Endothelial cell of umbilical vein (primary cell): Measurements from ENCODE around the gene ZNF609. TPM values are rescaled to one million over a fixed set of nuclear protein-coding genes. Genes with fewer than 3 reads are reported as not detected.
A peak's percentile ranks its signal among the peaks of the same experiment; 100 is the strongest.

Experiments used
- BruUV-seq: library from RNA; stranded (reverse); fragments of 400-500 nt; replicated peaks from 2 replicates; lab custom pipeline; 2021; lab: Mats Ljungman, UMichigan
- CTCF ChIA-PET: fragments of 300-600, 350-600 bp; sonication (Branson Sonifier 250); formaldehyde crosslinking; loops from one replicate; lab custom pipeline; 2021; ENCODE audit warnings: antibody characterized with exemption, inconsistent platforms; lab: Charles Lee
- POLR2A ChIA-PET: fragments of 300-600, 350-600 bp; sonication (Branson Sonifier 250); formaldehyde crosslinking; loops from one replicate; lab custom pipeline; 2021; ENCODE audit warnings: antibody characterized with exemption, inconsistent platforms; lab: Charles Lee
- DNase-seq: peaks from one replicate; pipeline ENCODE4 v3.0.0-alpha.2; 2011; ENCODE audit warnings: low read depth, low spot score
- FAIRE-seq: peaks from 2 replicates; lab custom pipeline; 2011; peaks lifted over from hg19 to GRCh38; lab: Jason Lieb, UNC
- H2AFZ ChIP-seq: 2 replicates; pipeline ENCODE4 v1.6.0; 2012; ENCODE audit warnings: low read depth, low read length, control low read depth, inconsistent platforms
- H3K27ac ChIP-seq: 2 replicates; pipeline ENCODE4 v1.5.1; 2011; ENCODE audit warnings: low read depth, mild to moderate bottlenecking, control low read depth, low read length, moderate library complexity; ENCODE audit not compliant: insufficient read depth
- H3K27me3 ChIP-seq, 2 experiments: 2 replicates each; pipeline versions ENCODE4 v1.6.0 to v1.6.1; 2011; ENCODE audit warnings: low read length in 2 of 2, mixed read lengths in 1 of 2; ENCODE audit not compliant: control insufficient read depth in 2 of 2, insufficient read depth in 2 of 2
- H3K36me3 ChIP-seq, 2 experiments: 2 replicates in 1 of 2; 3 replicates in 1 of 2; pipeline ENCODE4 v1.5.1; 2011; ENCODE audit warnings: low read length in 2 of 2, mild to moderate bottlenecking in 1 of 2, moderate library complexity in 1 of 2; ENCODE audit not compliant: control insufficient read depth in 2 of 2, insufficient read depth in 2 of 2; ENCODE audit errors: extremely low read depth in 1 of 2
- H3K4me1 ChIP-seq: 3 replicates; pipeline ENCODE4 v1.5.1; 2011; ENCODE audit warnings: mild to moderate bottlenecking, low read length; ENCODE audit not compliant: control insufficient read depth, insufficient read depth; ENCODE audit errors: extremely low read depth
- H3K4me2 ChIP-seq: 2 replicates; pipeline ENCODE4 v1.6.1; 2011; ENCODE audit warnings: low read length, control low read depth, mixed read lengths; ENCODE audit not compliant: insufficient read depth
- H3K4me3 ChIP-seq, 3 experiments: fragments of 200-600 bp in 1 of 3; sonication (generic), shearing (Covaris generic) in 1 of 3; replicated peaks in 1 of 3; 2 replicates each; pipeline ENCODE4 v1.5.1; 2011 to 2016; ENCODE audit warnings: control low read depth in 3 of 3, low read length in 3 of 3, mild to moderate bottlenecking in 2 of 3, inconsistent platforms in 1 of 3, low read depth in 1 of 3, moderate library complexity in 1 of 3; ENCODE audit not compliant: insufficient read depth in 1 of 3
- H3K79me2 ChIP-seq: 2 replicates; pipeline ENCODE4 v1.6.0; 2012; ENCODE audit warnings: low read length, inconsistent platforms; ENCODE audit not compliant: control insufficient read depth, insufficient read depth
- H3K9ac ChIP-seq: replicated peaks from 2 replicates; pipeline ENCODE3; 2011; ENCODE audit warnings: low read length, control low read depth; ENCODE audit not compliant: insufficient read depth; ENCODE audit errors: extremely low read depth
- H3K9me1 ChIP-seq: replicated peaks from 3 replicates; pipeline ENCODE4 v1.6.0; 2011; ENCODE audit warnings: mild to moderate bottlenecking, low read length; ENCODE audit not compliant: control insufficient read depth, insufficient read depth; ENCODE audit errors: extremely low read depth
- H3K9me3 ChIP-seq: replicated peaks from 2 replicates; pipeline ENCODE4 v1.5.1; 2012; ENCODE audit warnings: low read length, inconsistent platforms; ENCODE audit not compliant: control insufficient read depth, insufficient read depth
- H4K20me1 ChIP-seq: replicated peaks from 2 replicates; pipeline ENCODE3; 2011; ENCODE audit warnings: mild to moderate bottlenecking, low read length; ENCODE audit not compliant: control insufficient read depth, insufficient read depth; ENCODE audit errors: extremely low read depth
- CTCF ChIP-seq, 2 donors: IDR thresholded peaks; 1 replicate in 1 of 2; 2 replicates in 1 of 2; pipeline ENCODE4 v1.5.1; 2011; ENCODE audit warnings: low read length in 2 of 2, mild to moderate bottlenecking in 2 of 2, moderate library complexity in 2 of 2, control low read depth in 1 of 2, inconsistent platforms in 1 of 2, low read depth in 1 of 2; ENCODE audit not compliant: insufficient read depth in 1 of 2; ENCODE audit errors: extremely low read depth in 1 of 2
- EZH2 ChIP-seq: IDR thresholded peaks from 2 replicates; pipeline ENCODE4 v1.6.1; 2012; ENCODE audit warnings: borderline replicate concordance, low read depth, mild to moderate bottlenecking, moderate library complexity, low read length, inconsistent platforms; ENCODE audit not compliant: severe bottlenecking
- FOS ChIP-seq: IDR thresholded peaks from 2 replicates; pipeline ENCODE4 v1.6.1; 2011; ENCODE audit warnings: mild to moderate bottlenecking, low read length, moderate library complexity, borderline replicate concordance; ENCODE audit not compliant: insufficient read depth
- GATA2 ChIP-seq: IDR thresholded peaks from 2 replicates; pipeline ENCODE4 v1.7.0; 2011; ENCODE audit warnings: low read depth, mild to moderate bottlenecking, moderate library complexity, mixed read lengths, low read length; ENCODE audit not compliant: insufficient read length, insufficient read depth
- JUN ChIP-seq: IDR thresholded peaks from 2 replicates; pipeline ENCODE4 v1.6.1; 2011; ENCODE audit warnings: borderline replicate concordance, low read depth; ENCODE audit not compliant: insufficient read length, insufficient read depth
- MAX ChIP-seq: IDR thresholded peaks from 2 replicates; pipeline ENCODE4 v1.6.1; 2011; ENCODE audit not compliant: insufficient read depth, insufficient read length
- MYC ChIP-seq: IDR thresholded peaks from one replicate; pipeline ENCODE4 v1.6.1; 2011; ENCODE audit warnings: mild to moderate bottlenecking, low read depth, low read length
- POLR2A ChIP-seq: IDR thresholded peaks from 2 replicates; pipeline ENCODE4 v1.6.1; 2012; ENCODE audit warnings: low read depth, mild to moderate bottlenecking, control low read depth, low read length
- dilution Hi-C: fragments of 300-500 bp; cut with MboI; formaldehyde crosslinking; loops from one replicate; pipeline ENCODE4 v1.15.0; 2019; ENCODE audit warnings: low sequenced_read_pairs; ENCODE audit not compliant: extremely low pct_ligation_motif_present
- intact Hi-C: fragments of 100-400 bp; cut with micrococcal nuclease; formaldehyde crosslinking; loops from one replicate; pipeline ENCODE4 v1.10.0; 2022
- polyA plus RNA-seq, 4 experiments: library from polyadenylated mRNA; depleted of rRNA in 3 of 4; stranded (reverse) in 3 of 4; unstranded in 1 of 4; fragments of >200 nt; gene quantifications; 2 replicates each; pipeline versions ENCODE4 v1.2.1 to v1.2.3, GENCODE V29; 2011 to 2012; ENCODE audit warnings: missing spikeins in 1 of 4
- total RNA-seq: library from RNA; stranded (reverse); gene quantifications from 2 replicates; pipeline ENCODE4 v1.2.3, GENCODE V29; 2021

The ZNF609 gene
- total and polyA plus RNA-seq, 2 donors (not counting 3 experiments of a cell fraction or from before 2014, with no cell fraction given), result 18.2 to 49.6 TPM

GRCh38 chr15:64633332-64633731 lies 173.0 kb downstream of the ZNF609 start:
- Histone ChIP-seq H3K4me2 (no peak overlapping the region), H2AFZ (no peak overlapping the region), H3K36me3 (peaks cover 0 to 3% of the 10 kb centered on the region in 2 experiments), H3K27ac (no peak overlapping the region), H3K9ac (no peak overlapping the region), H3K4me1 (peaks cover 6% of the 10 kb centered on the region), H3K9me1 (no peaks in the 10 kb centered on the region), H3K4me3 (no peak overlapping the region), H3K9me3 (no peaks in the 10 kb centered on the region), H3K27me3 (no peaks in the 10 kb centered on the region), H4K20me1 (no peaks in the 10 kb centered on the region), H3K79me2 (peaks cover 49% of the 10 kb centered on the region)
- no TSS peak for BruUV-seq
- FAIRE-seq (no peak), DNase-seq (no peak)
- TF ChIP-seq POLR2A (no peak), EZH2 (no peak), FOS (no peak), GATA2 (no peak)
- intact Hi-C loops (no loop called here), dilution Hi-C loops (no loop called here)
- POLR2A ChIA-PET, result interaction anchor here (0.6 kb wide), 1 partner anchor 243 kb away, joined by 3 read pairs; no protein-coding TSS in a partner anchor
- CTCF ChIA-PET, result interaction anchor here (2.4 kb wide), 1 partner anchor 20 kb away, joined by 12 read pairs; no protein-coding TSS in a partner anchor

GRCh38 chr15:64634027-64634426 lies 173.6 kb downstream of the ZNF609 start:
- Histone ChIP-seq H3K4me2 (no peak overlapping the region), H3K27me3 (no peaks in the 10 kb centered on the region), H3K36me3 (peaks cover 0 to 3% of the 10 kb centered on the region in 2 experiments), H3K9ac (no peak overlapping the region), H3K9me3 (no peaks in the 10 kb centered on the region), H3K9me1 (no peaks in the 10 kb centered on the region), H4K20me1 (no peaks in the 10 kb centered on the region), H3K4me1 (peaks cover 6% of the 10 kb centered on the region), H2AFZ (no peak overlapping the region), H3K27ac (no peak overlapping the region), H3K79me2 (peaks cover 48% of the 10 kb centered on the region), H3K4me3 (no peak overlapping the region)
- ChIA-PET CTCF (interaction anchor here (0.6 to 3.2 kb wide), 4 partner anchors 11 to 493 kb away, joined by 3 to 15 read pairs (median 8); no protein-coding TSS in a partner anchor), POLR2A (no interaction called here)
- no peak for FAIRE-seq
- TF ChIP-seq POLR2A (no peak), JUN (no peak), GATA2 (no peak), MAX (no peak), MYC (no peak), CTCF (IDR thresholded peaks at IDR 0.05; ENCODE audit: extremely low read depth in 1 of 2, insufficient read depth in 1 of 2, low read depth in 1 of 2, low read length in 2 of 2) (no peak), FOS (no peak), EZH2 (no peak)
- BruUV-seq, result no TSS peak
- dilution Hi-C loops (no loop called here), intact Hi-C loops (no loop called here)
- peak; percentile 24 for DNase-seq
